BE2C (cell line): Measurements from ENCODE around the gene FAM89A.

Experiments
- DNase-seq: peaks from one replicate; pipeline ENCODE4 v3.0.0-alpha.2; 2020
- H3K27me3 ChIP-seq: fragments of 250-450 bp; sonication (Bioruptor Pico); 2 replicates; pipeline ENCODE4 v1.5.1; 2020; ENCODE audit warnings: mild to moderate bottlenecking
- H3K36me3 ChIP-seq: fragments of 250-450 bp; sonication (Bioruptor Pico); 2 replicates; pipeline ENCODE4 v1.5.1; 2020; ENCODE audit warnings: mild to moderate bottlenecking
- H3K4me1 ChIP-seq: fragments of 250-450 bp; sonication (Bioruptor Pico); 2 replicates; pipeline ENCODE4 v1.5.1; 2020
- H3K4me3 ChIP-seq: 2 replicates; pipeline ENCODE4 v1.5.1; 2011; ENCODE audit warnings: low read depth, low read length
- H3K9me3 ChIP-seq: fragments of 250-450 bp; sonication (Bioruptor Pico); 2 replicates; pipeline ENCODE4 v1.5.1; 2020
- CTCF ChIP-seq: IDR thresholded peaks from 2 replicates; pipeline ENCODE4 v1.5.1; 2012; ENCODE audit warnings: mild to moderate bottlenecking, low read depth, low read length

Gene FAM89A

DNA sequence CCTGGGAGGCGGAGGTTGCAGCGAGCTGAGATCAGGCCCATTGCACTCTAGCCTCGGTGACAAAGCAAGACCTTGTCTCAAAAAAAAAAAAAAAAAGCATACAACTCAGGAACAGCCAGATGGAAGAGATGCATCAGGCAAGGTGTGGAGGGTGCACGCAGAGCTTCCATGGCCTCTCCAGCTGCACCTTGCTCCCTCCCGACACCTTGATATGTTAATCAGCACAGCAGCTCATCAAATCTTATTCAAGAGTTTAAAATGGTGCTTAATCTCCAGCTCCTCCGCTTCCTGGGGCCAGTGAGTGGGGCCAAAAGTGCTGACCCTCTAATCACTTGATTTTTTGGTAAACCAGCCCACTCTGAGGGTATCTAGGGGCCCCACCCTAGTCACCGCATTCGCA is 29.3 kb upstream of the FAM89A start:
- no peak for TF ChIP-seq CTCF
- Histone ChIP-seq H3K4me1 (no peaks in the 10 kb centered on the region), H3K9me3 (no peaks in the 10 kb centered on the region), H3K4me3 (no peak overlapping the region), H3K27me3 (no peaks in the 10 kb centered on the region), H3K36me3 (no peaks in the 10 kb centered on the region)
- no peak for DNase-seq

DNA sequence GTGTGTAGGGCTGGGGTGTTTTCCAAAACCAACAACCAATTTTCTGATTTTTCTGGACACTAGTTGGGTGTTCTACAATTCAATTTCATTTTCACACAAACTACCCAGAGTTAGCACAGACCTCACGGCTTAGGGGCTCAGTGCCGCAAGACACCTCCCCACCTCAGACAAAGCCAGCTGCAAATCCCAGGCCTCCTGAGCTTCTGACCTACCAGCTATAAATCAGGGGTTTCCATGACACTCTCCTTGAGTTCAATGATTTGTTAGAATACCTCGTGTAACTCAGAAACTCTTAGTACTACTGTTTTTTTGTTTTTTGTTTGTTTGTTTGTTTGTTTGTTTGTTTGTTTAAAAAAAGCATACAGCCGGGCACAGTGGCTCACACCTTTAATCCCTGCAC is 28.7 kb upstream of the FAM89A start:
- no peaks in the 10 kb centered on the region for H3K9me3 ChIP-seq
- no peaks in the 10 kb centered on the region for H3K36me3 ChIP-seq
- no peaks in the 10 kb centered on the region for H3K4me1 ChIP-seq
- no peak for TF ChIP-seq CTCF
- H3K27me3 ChIP-seq: no peaks in the 10 kb centered on the region
- H3K4me3 ChIP-seq: no peak overlapping the region
- DNase-seq: no peak

DNA sequence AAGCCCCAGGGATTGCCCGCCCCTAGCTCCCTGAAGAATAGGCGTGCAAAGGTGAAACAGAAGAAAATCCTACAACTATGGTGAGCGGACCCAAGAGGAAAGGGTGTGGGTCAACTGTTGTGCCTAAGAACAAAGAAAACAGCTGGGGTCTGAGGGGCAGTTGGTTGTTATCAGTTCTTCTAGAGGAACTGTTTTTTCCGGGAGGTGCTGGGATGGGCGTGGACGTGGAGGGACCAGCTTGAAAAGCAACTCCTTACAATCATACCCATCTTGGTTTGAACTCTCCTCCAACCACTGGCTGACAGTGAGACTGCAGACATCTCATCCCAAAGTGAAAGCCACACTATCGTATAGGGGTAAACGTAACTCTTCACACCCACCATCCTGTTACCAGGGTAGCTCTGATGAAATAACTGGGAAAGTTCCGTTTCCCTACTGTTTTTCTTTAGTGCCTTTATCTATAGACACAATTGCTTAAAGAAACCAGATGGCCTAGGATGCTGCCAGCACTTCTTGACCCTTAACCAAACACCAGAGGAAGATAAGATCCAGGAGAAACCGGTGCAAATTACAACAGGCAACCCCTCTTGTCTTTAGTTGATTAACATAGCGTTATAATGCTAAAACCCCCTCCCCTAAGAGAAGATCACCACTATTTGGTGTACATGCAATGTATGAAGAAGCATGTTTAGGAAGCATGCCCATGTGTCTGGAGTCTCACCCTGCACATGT is 25.6 kb upstream of the FAM89A start:
- Histone ChIP-seq H3K4me1 (no peaks in the 10 kb centered on the region), H3K27me3 (no peaks in the 10 kb centered on the region), H3K9me3 (no peaks in the 10 kb centered on the region), H3K4me3 (no peak overlapping the region), H3K36me3 (no peaks in the 10 kb centered on the region)
- no peak for DNase-seq
- no peak for TF ChIP-seq CTCF

DNA sequence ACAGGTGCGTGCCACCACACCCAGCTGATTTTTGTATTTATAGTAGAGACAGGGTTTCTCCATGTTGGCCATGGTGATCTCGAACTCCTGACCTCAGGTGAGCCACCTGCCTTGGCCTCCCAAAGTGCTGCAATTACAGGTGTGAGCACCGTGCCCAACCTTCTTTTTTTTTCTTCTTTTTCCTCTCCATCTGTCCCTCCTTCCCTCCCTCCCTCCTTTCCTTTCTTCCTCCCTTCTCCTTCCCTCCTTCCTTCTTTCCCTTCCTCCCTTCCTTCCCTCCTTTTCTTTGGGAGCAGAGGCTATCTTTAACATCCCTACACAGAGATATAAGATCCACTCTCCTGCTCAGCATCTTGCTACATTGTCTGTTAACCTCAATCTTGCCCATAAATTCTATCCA is 24.4 kb upstream of the FAM89A start:
- Histone ChIP-seq H3K4me1 (no peaks in the 10 kb centered on the region), H3K4me3 (no peak overlapping the region)
- TF ChIP-seq CTCF: no peak

GRCh38 chr1:231063331-231063730 is 23.3 kb upstream of the FAM89A start:
- TF ChIP-seq CTCF: no peak
- Histone ChIP-seq H3K4me1 (no peaks in the 10 kb centered on the region), H3K4me3 (no peak overlapping the region), H3K27me3 (peaks cover 4% of the 10 kb centered on the region; the same call in 1 of the 2 replicates), H3K36me3 (no peaks in the 10 kb centered on the region), H3K9me3 (no peaks in the 10 kb centered on the region)
- no peak for DNase-seq

More for the DNA sequence above, 24.4 kb upstream of the FAM89A start:
- H3K36me3 ChIP-seq: no peaks in the 10 kb centered on the region
- no peaks in the 10 kb centered on the region for H3K9me3 ChIP-seq
- H3K27me3 ChIP-seq: no peaks in the 10 kb centered on the region
- DNase-seq: no peak

DNA sequence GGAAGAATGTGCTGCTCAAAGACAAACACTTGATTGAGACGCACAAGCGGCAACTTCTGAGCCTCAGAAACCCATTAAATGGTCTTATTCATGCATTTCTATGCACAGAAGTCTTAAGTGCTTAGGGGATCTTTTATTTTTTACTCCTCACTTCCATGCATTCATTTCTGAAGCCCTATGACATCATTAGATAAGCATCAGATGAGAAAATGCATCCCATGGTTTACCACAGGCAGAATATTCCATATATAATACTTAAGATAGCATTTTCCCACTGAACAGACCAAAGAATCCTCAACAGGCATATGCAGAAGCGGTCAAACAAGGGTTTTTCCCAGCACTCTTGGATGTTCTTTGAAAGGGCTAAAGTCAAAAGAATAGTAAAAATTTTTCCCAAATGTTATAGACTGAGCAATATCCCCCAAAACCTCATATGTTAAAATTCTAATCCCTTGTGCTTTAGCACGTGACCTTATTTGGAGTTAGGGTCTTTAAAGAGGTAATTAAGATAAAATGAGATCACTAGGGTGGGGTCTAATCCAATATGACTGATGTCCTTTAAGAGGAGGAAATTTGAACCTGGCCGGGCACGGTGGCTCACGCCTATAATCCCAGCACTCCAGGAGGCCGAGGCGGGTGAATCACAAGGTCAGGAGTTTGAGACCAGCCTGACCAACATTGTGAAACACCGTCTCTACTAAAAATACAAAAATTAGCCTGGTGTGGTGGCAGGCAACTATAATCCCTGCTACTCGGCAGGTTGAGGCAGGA is 22.6 kb upstream of the FAM89A start:
- H3K9me3 ChIP-seq: no peaks in the 10 kb centered on the region
- no peaks in the 10 kb centered on the region for H3K4me1 ChIP-seq
- H3K27me3 ChIP-seq: peaks cover 5% of the 10 kb centered on the region; the same call in 1 of the 2 replicates
- H3K36me3 ChIP-seq: no peaks in the 10 kb centered on the region
- H3K4me3 ChIP-seq: no peak overlapping the region
- DNase-seq: no peak
- TF ChIP-seq CTCF: no peak
